Measurements from ENCODE around the gene FCMR.

FCMR gene

GRCh38 chr1:206921772-206922265 lies at the start of gene FCMR:
Gene FCMR (minus strand): TSS chr1:206921941. CDS start chr1:206921854, 87 bp downstream.
- in situ Hi-C loops (cut with HindIII; ENCODE audit: low sequenced_read_pairs) = no loop called here

GRCh38 chr1:206971029-206971655 lies 49.4 kb upstream of the FCMR start:
- in situ Hi-C loops (cut with HindIII; ENCODE audit: low sequenced_read_pairs) = loop anchor here (5.0 kb wide), 1 partner anchor 51 kb away; no protein-coding TSS in a partner anchor

GRCh38 chr1:206970446-206970845 lies 48.7 kb upstream of the FCMR start, which contains the start of gene FCAMR:
Gene FCAMR (minus strand): TSS chr1:206970460. CDS start chr1:206970125, 335 bp downstream.
- in situ Hi-C loops (cut with HindIII; ENCODE audit: low sequenced_read_pairs) = loop anchor here (5.0 kb wide), 1 partner anchor 52 kb away; no protein-coding TSS in a partner anchor

- in situ Hi-C loops (cut with HindIII; ENCODE audit: low sequenced_read_pairs) = no loop called here
These were observed 47.3 kb upstream of the FCMR start for GRCh38 chr1:206969090-206969489.

GRCh38 chr1:206967096-206967849 lies 45.5 kb upstream of the FCMR start:
- in situ Hi-C loops (cut with HindIII; ENCODE audit: low sequenced_read_pairs) = no loop called here

GRCh38 chr1:206965781-206966180 lies 44.0 kb upstream of the FCMR start:
- in situ Hi-C loops (cut with HindIII; ENCODE audit: low sequenced_read_pairs) = no loop called here

GRCh38 chr1:206963740-206964139 lies 42.0 kb upstream of the FCMR start:
- in situ Hi-C loops (cut with HindIII; ENCODE audit: low sequenced_read_pairs) = no loop called here

- in situ Hi-C loops (cut with HindIII; ENCODE audit: low sequenced_read_pairs) = no loop called here
These were observed 41.5 kb upstream of the FCMR start for GRCh38 chr1:206963119-206963712.

GRCh38 chr1:206962272-206962671 lies 40.5 kb upstream of the FCMR start:
- in situ Hi-C loops (cut with HindIII; ENCODE audit: low sequenced_read_pairs) = no loop called here

- in situ Hi-C loops (cut with HindIII; ENCODE audit: low sequenced_read_pairs) = no loop called here
These were observed 39.9 kb upstream of the FCMR start for GRCh38 chr1:206961668-206962067.

GRCh38 chr1:206960676-206961386 lies 39.1 kb upstream of the FCMR start:
- in situ Hi-C loops (cut with HindIII; ENCODE audit: low sequenced_read_pairs) = no loop called here

- in situ Hi-C loops (cut with HindIII; ENCODE audit: low sequenced_read_pairs) = no loop called here
These were observed 36.4 kb upstream of the FCMR start for GRCh38 chr1:206958144-206958543.

- in situ Hi-C loops (cut with HindIII; ENCODE audit: low sequenced_read_pairs) = no loop called here
These were observed 35.9 kb upstream of the FCMR start for GRCh38 chr1:206957639-206958038.

GRCh38 chr1:206955476-206956451 lies 34.0 kb upstream of the FCMR start:
- in situ Hi-C loops (cut with HindIII; ENCODE audit: low sequenced_read_pairs) = no loop called here

GRCh38 chr1:206954459-206955342 lies 33.0 kb upstream of the FCMR start:
- in situ Hi-C loops (cut with HindIII; ENCODE audit: low sequenced_read_pairs) = no loop called here

- in situ Hi-C loops (cut with HindIII; ENCODE audit: low sequenced_read_pairs) = no loop called here
These were observed 31.9 kb upstream of the FCMR start for GRCh38 chr1:206953626-206954025.

GRCh38 chr1:206953126-206953525 lies 31.4 kb upstream of the FCMR start:
- in situ Hi-C loops (cut with HindIII; ENCODE audit: low sequenced_read_pairs) = no loop called here

GRCh38 chr1:206952171-206952570 lies 30.4 kb upstream of the FCMR start:
- in situ Hi-C loops (cut with HindIII; ENCODE audit: low sequenced_read_pairs) = no loop called here

Measured in DLD1 (cell line).